ENCODE measurements around the gene MYO16.
A peak's percentile ranks its signal among the peaks of the same experiment; 100 is the strongest.

Gene MYO16

DNA sequence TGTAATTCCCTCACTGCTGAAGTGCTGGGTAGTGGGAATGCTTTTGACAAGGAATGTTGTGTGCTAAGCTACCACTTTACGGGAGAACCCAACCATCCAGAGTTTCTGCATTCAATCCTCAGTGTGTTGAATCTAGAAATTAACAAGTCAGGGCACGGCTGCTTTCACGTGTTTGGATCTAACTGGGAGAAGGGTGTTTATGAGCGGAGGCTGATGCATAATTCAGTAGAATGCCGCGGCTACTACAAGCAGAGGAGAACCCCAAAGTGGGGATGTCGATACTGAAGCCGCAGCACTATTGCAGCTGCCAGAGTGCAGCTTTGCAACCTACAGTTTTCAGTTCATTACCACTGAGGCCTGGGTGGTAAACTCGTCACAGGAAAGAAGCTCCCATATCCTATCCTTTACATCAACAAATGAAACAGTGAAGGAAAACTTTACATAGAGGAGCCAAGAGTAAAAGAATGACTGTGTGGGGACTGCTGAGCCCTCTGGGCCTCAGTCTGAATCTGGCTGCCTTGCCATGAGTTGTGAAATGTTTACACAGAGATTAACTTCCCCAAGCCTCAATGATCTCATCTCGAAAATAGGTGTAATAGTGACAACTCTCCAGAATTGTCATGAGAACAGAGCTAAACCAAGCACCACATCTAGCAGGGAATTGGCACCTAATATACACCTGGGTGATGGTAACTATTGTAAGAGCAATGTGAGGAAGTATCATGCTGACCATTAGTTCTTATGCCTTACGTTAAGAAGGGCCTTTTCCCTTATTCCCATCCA, 531.7 kb downstream of the MYO16 start:
- no peak for DNase-seq

DNA sequence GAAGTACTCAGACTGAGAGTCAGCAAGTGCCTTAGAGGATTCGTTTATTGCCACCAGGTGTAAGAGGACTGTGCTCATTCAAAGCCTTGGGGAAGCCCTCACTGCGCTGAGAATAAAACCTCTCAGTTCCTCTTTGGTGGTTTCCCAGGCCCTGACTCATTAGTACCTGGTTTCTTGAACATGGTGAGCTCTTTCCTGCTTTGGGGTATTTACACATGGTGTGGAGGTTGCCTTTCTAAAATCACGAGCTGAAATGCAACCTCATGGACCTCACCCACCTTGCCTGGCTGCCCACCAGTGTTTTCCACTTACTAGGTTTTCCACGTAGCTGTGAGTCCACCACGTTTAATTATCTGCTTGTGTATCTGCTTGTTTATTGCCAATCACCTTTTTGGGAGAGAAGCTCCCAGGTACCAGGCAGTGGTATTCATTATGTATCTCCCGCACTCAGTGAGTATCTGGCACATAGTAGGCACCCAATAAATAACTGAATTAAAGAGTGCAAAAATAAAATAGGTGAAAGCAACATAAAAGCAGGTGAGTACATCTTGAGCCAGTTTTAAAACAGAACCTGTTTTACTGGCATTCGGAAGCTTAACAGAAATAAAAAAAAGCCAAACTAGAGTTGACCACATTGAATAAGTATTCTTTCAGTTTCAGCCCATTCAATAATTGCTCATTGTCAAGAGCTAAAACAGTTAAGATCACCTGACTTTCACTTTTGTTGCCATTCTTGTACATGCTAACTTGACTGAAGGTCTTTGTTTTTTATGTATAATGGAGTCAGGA, 533.0 kb downstream of the MYO16 start:
- no peak for DNase-seq

DNA sequence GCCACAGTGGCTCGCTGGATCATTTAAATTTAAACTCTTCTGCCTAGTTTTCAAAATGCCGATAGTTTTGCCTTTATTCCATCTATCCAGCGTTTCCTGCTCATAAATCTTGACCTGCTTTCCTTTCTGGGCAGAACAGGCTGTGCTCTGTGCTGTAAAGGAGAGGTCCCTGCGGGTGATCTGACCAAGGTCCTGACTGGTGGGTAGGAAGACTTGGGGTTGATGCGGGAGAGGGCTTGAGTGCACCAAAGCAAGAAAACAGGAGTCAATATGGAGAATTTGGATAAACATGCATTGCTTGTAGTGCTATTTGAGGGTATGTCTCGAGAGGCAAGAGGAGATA, 533.6 kb downstream of the MYO16 start:
- DNase-seq: no peak

DNA sequence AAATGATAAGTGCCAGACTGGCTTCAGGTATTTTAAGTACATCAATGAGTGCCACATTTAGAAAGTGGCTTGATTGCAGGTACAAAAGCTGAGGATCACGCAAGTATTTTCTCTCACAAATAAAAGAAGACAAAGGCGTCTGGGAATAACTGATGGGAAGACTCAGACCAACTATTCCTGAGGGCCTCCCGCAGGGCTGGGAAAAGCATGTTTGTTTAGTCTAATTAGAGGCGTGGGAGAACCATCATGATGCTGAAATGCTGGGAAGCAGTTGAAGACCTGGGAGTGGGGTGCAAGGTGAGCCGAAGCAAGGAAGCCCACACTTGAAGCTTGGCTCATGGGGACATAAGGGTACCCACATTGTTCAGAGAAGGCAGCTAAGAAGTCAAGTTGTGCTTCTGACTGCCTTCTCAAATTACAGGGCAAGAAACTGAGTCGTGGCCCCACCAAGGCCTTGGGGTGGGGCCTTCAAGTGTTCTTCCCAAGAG, 536.0 kb downstream of the MYO16 start:
- DNase-seq: no peak

DNA sequence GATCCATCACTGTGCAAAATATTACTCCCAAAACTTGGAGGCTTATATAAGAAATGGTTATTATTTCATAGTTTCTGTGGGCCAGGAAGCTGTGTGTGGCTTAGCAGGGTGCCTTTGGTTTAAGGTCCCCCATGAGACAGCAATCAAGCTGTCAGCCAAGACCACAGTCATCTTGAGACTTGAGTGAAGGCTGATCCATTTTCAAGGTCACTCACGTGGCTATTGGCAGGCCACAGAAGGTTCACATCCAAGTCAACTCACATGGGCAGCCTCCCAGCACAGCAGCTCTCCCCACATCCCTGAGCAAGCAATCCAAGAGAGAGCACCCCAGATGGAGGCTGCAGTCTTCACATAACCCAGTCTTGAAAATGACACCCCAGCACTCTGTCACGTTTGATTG, 537.4 kb downstream of the MYO16 start:
- no peak for DNase-seq

DNA sequence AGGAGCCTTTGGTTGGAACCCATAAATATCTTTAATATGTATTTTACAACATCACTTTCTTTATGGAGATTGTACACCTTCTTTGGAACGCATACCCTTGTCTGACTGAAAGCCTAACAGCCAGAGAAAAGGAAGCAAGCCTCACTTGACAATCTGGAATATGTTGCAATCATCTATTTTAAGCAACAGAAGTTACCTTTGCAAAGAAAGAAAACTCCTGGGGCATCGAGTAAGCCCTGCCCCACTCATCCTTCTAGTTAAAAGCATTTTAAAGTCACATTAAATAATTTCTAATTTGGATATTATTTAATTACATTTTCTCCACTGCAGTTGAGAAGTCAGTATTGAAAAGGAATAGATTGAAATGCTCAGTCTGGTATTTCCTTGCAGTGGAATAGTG, 542.7 kb downstream of the MYO16 start:
- no peak for DNase-seq

DNA sequence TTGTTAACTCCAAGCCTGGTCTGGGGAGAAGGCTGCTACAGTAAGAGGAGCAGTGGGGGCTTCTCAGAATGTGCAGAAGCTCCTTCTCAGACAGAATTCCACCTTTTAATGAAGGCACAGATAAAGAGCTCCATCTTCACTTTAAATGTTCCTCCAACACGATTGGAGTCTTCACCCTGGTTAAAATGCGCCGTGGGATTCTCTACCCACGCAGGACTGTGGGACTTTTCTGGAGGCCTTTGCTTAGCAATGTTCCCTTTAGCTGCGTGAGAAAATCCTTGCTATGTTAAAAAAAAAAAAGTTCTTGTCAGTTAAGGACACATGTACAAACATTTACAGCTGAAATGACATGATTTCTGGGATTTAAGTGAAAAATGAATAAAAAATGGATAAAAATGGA, 546.3 kb downstream of the MYO16 start:
- DNase-seq: no peak

DNA sequence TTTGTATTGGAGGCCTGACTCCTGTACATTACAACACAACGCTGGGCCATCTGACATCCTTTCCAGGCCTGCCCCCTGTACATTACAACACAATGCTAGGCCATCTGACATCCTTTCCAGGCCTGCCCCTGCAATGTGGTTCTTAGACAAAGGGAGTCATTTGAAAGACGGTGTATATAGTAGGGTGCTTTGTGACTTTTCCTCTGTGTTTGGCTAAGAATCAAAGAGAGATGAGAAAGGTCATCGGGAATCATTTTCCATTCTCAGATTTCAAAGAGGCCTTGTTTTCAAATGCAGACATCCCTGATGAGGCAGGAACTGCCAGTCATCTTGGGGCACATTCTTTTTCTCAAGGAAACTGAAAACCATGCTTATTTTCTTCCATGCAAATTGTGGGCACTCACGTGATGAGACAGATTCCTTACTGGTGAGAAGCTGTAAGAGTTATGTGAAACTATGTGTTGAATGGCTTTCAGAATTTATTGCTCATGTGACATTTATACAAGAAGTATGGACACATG, 551.6 kb downstream of the MYO16 start:
- DNase-seq: no peak

DNA sequence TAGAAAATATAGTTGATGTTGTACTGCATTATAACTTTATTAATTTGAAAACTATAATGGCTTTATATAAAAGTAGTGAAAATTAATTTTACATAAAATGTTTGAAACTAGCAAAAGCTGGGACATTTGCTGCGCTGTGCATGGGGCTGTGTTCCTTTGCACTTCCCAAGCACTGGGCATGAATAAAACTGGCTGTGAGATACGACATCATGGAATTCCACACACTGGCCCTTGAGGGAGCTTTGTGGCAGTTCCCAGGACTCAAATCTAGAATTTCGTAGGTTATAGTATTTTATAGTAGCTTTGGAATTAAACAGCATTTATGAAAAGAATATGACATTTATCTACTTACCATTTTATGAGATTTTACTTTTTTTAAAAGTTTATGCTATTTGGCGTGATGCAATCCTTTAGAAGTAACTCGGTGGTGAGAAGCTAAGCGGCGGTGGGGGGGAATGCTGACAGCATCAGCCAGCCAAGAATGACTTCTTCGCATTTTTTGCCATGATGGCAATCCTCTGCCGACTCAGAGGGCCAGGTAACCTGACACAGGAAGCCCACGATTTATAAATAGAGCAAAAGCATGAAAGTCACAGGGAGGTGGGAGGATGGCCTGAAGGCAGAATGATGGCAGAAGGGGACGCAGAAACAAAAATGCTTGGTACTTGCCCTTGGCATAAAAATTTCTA, 553.5 kb downstream of the MYO16 start:
- DNase-seq: no peak

DNA sequence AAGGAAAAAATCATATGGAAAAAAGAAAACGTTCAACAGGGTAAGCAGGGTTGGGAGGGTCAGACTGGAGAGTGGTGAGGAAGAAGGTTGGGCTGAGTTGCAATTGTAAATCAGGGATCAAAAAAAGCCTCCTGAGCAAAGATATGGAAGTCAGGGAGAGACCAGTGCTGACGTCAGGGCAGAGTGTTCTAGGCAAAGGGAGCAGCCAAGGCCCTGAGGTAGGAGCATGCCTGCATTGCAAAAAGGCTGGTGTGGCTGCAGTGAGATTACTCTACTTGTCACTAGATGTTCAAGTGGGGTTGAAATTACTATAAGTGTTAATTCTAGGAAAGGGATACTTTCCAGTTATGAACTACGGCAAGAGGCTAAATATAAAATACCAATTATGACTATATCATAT, 562.0 kb downstream of the MYO16 start:
- DNase-seq: no peak

DNA sequence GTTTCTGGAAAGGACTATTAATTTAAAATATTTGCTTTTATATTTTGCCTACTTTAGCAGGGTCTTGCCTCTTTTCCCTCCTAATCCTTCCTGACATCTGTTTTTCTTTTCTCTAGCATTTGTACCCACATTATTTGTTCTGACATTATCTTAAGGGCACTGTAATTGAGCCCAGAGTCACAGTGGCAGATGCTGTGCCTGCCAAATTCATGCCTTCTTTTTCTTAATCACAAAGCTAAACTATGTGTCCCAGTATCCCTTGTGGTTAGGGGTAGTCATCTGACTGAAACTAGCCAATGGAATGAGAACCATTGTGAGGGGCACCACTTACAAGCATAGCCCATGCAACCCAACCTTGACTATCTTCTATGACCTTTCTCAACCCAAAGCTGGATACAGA, 562.9 kb downstream of the MYO16 start:
- DNase-seq: no peak

DNA sequence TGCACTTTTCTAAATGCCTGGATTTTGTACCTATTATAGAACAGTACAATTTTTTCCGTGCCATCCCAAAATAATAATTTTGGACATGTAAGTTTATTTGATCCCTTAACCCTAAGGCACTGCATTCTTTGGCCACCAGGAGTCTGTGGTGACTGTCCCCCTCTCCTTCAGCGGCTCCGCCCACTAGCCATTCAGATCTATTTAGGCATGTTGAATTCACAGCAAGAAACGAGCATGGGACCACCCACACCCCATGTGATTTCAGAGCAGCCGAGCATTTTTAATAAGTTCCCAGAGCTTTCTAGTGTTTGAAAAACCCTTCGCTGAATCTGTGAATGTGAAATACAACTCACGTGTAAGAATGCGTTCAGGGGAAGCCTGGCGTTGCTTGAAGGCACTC, 567.5 kb downstream of the MYO16 start:
- no peak for DNase-seq

DNA sequence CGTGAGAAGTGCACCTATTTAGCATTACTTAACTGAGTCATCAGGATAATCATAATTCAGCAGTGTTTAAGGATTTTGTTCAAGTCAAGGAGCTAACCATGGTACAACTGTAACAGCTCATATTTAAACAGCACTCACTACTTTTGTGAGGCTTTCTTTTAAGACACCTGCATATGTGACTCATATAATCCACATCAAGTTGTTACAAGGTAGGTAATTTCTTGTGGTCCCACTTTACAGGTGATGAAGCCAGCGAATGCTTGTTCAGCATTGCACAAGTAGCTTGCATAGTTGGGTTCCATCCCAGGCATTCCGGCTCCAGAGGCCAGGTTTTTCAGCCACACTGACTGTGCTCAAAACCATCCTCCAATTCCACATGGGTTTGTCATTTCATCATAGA, 569.2 kb downstream of the MYO16 start:
- no peak for DNase-seq

DNA sequence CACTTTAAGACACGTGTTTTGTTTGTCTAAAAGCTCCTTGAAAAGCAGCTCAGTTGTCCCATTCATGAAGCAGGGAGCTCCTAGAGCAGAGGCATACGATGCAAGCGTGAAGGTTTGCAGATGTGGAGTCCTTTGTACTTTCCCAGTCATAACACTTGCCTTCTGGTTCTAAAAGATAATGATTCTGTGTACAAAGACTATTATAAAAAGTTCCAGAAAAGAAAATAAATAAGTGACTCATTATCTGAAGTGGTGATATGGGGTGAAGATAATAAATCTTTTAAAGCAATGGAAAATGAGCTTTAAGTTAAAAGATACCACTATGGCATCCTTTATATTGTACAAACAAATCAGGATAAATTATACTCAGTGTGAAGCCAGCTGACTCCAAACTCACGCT, 569.9 kb downstream of the MYO16 start:
- DNase-seq: no peak

DNA sequence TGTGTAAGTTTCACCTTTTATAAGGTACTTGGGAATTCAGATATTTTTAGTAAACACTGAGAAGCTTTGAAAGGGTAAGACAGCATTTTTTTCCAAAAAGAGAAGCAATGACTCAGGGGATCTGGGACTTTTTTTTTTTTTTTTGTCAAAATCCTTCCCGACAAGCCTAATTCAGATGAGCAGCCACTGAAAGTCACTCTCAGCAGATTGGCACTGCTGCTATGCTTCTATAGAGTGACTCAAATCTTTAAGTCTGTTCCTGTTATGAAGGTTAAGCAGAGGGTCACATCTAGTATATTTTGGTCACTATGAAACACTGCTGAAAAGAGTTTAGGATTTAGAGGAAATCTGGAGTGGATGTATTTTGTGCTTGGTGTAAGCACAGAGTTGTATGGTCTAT, 571.1 kb downstream of the MYO16 start:
- DNase-seq: no peak

DNA sequence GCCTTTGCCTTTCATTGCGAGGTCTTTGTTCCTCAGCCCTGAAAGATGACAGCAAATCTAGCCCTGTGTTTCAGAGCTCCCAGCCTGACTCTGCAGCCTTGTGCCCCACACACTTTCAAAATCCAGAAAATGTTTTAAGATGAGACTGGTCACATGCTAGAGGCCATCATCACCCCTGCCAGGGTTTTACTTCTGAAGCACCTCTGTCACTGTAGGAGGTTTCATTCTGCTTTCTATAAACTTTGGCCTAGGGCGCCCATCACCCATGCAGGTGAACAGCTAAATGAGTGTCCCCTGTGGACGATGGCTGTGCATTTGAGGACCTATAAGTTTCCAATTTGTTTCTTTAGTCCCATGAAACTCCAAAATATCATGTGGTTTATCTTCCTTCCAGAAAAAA, 574.2 kb downstream of the MYO16 start:
- DNase-seq: no peak

DNA sequence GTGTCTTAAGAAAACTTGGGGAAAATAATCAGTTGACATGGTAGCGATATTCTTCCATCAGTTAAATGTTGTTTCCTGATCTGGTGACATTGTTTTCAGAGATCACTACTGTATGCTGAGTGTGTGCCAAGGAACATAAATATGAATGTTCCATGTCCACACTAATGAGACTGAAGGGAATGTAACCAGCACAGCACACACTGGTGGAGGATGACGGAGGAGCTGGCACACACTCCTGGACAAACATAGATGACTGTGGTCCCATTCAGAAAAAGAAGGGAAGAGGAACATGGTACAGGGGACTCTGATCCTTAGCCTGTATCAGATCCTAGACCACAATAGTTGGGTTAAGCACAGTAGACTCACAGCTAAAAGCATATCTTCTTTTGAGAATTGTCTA, 574.8 kb downstream of the MYO16 start:
- no peak for DNase-seq

DNA sequence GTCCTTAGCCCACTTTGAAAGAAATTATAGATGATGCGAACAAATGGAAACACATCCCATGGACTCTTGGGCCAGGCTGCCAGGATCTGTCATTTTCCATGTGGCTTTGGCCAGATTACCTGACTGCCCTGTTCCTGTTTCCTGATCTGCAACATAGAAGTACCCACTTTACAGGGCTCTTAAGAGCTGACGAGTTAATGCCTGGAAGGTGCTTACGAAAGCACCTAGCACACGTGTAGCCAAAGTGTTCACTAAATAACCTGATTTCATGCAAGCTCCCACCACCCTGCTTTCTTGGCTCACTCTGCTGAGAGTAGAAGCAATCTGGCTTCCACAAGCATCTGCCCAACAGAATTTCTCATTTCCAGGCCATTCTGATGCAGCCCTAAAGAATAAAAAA, 575.2 kb downstream of the MYO16 start:
- DNase-seq: no peak

DNA sequence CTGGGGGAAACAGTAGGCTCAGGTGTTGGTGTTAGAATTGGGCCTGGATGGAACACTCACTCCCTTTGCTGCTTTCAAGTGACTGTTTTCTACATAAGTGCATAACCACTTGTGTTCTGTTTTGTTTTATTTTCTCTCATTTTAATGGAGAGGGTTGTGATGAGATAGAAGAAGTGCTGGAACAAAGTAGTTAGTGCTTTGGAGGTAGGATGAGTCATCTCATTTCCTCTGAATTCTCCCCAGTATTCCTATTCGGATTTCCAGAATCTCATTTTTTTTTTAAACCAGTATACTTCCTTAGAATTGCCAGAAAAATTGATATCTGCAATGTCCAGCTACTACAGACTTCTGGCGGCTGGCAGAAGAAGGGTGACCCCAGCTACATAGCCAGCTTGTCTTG, 575.9 kb downstream of the MYO16 start:
- DNase-seq: no peak

DNA sequence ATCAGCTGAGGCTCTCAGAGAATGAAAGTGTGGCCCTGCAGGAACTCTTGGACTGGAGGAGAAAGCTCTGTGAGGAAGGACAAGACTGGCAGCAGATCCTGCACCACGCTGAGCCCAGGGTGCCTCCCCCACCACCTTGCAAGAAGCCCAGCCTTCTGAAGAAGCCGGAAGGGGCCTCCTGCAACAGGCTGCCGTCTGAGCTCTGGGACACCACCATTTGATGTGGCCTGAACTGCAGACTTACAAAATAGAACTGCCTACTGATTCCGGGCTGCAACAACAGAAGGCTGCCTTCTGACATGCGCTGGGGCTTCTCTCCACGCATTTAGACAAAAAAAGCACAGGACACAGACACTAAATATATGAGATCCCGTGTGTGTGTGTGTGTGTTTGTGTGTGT, 577.2 kb downstream of the MYO16 start:
- DNase-seq: no peak

DNA sequence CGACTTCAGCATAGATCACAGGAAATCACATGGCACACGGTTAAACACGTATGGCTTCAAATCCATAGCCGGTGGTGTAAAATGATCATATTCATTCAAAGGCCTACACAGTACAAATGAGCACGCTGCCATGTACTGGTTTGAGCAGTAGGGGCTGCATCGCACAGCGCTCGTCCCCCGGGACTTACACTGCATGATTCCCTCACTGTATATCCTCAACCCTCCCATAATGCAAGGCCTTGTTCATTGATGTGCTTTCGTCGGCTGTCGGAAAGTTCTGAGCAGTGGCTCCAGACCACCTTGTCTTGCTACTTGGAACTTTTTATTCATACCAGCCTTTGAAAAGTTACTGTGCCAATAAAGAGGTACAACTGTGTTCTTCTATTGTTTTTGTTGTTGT, 578.2 kb downstream of the MYO16 start:
- DNase-seq: no peak

DNA sequence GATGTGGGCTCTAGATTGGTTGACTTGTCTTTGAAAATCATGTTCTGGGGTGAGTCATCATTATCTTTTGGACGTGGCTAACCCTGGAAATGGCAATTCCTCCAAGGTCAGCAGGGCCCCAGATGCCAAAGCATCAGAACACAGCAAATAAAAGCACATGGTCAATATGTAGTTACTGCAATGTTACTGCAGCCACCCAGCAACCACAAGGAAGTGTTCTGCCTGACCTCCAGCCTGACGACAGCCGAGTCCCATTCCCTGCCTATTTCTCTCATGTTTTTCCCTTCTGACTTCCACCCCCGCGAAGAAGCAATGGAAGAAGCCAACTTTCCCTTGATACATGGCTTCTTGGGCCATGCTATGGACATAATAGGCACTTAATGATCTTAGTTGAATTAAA, 579.1 kb downstream of the MYO16 start:
- DNase-seq: no peak

DNA sequence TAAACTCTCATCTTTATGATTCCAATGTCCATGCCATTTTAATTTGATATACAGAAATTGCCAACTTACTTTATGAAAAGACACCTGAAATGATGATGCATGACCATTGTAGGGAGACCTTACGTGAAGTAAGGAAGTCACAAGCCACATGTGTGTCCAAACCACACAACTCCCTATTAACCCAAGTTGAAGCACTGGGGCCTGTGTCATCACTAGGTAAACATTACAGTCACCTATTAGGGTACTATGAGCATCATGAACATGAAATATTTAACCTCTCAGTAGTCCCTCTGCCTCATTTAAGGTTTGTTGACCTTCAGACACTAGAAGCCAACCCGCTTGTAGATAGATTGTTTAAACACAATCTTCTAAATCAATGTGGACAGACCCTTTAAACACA, 580.1 kb downstream of the MYO16 start:
- peak; percentile 59 for DNase-seq

DNA sequence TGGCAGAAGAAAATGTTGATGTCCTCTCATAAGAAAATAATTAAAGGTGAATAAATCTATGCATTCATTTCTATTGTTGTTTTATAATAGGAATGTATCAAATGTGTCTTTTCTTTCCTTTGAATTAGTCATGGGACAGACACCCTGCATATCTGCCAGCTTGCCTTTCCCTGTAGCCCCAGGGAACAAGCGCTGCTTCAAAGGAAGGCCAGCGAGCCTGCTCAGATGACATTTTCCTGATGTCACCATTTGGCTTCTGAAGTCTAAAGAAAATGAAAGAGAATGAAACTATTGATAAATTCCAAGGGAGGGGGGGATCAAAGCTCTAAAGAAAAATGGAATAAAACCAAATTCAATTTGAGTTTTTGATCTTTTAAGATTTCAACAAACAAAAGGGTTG, 582.2 kb downstream of the MYO16 start:
- DNase-seq: no peak

Measured in NCI-H774 (cell line).